GM12865 (cell line): ENCODE data around the gene CACNA1I.

Experiments
- DNase-seq: peaks from one replicate; pipeline ENCODE4 v3.0.0; 2010; ENCODE audit warnings: low read depth
- H3K4me3 ChIP-seq: 2 replicates; pipeline ENCODE4 v1.5.1; 2011; ENCODE audit warnings: mild to moderate bottlenecking, low read depth, low read length, control low read depth
- CTCF ChIP-seq: IDR thresholded peaks from 2 replicates; pipeline ENCODE4 v1.5.1; 2011; ENCODE audit warnings: low read length, control low read depth, low read depth, inconsistent platforms; ENCODE audit not compliant: insufficient read depth; ENCODE audit errors: missing control alignments

CACNA1I gene

DNA sequence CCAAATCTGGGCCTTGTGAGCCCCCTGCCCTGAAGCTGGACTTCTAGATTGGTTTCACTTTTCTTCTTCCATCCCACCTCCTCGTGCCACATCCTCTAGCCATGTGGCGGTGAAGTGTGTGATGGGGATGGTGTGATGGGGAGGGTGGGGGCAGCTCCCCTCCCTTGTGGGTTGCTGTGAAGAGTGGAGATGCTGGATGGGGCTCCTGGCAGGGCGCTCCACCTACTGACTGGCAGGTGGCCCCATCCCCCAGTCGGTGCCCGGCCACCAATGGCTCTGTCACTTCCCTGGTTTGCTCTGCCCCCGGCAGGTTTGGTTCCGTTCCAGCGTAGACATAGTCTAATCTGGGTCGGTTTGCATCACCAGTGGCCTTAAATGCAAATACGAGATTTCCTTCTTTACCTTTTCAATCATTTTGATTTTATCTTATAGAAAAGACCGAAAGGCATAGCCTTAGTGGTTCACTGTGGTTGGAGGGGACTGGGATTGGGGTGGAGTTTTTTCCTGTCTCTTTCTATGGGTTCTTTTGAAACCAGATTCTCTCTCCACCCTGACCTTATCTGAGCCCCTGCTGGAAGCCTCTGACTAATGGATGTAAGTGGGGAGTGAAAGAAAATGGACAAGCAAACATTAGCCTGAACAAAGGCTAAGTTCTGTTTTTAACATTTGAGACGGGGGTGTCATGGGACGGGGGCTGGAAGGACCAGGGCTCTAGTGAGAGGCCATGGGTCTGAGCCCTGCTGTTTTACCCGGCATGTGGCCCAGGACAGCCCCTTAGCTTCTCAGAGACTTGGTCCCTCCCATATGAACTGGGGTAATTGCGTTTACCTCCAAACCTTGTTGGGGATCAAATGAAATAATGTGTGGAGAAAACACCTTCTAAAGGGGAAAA is 149.3 kb downstream of the CACNA1I start:
- DNase-seq: no peak
- no peak overlapping the region for H3K4me3 ChIP-seq
- TF ChIP-seq CTCF: no peak

DNA sequence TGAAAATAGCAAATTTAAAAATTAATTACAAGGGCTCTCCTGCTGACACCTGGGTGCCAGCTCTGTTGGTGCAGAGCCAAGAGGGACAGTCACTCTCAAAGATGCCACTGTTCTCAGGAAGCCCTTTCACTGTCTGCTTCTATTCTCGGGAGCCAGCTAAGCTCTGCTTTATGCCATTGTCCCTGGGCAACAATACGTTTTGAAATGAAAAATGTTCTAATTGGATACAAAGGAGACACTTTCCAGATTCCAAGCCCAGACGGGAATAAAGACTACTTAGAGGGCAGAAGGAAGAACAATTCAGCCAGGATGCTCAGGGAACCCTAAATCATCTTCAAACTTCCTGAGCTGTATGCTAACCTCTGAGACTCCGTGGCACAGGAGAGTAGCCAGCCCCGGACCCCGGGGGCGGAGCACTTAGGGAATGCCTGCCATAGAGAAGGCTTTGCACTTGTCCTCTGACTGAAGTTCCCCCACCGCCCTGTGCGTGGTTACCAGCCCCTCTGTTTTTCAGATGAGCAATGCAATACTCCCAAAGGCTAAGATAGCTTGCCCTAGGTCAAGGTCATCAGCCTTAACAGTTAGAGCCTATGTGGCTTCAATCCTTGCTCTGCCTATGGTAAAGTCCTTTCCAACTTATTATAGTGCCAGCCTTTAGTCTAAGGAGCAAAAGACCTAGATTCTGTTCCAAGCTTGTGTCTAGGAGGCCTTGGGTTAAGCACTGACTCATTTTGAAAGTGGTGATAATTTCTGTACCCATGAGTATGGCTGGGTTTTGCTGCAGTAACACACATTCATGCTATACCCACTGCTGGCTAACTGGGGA is 150.9 kb downstream of the CACNA1I start:
- TF ChIP-seq CTCF: no peak
- H3K4me3 ChIP-seq: no peak overlapping the region
- DNase-seq: no peak

- no peak overlapping the region for H3K4me3 ChIP-seq
- no peak for TF ChIP-seq CTCF
- no peak for DNase-seq
Measured at GRCh38 chr22:39722032-39722325, 151.4 kb downstream of the CACNA1I start.

GRCh38 chr22:39722501-39722900 is 151.9 kb downstream of the CACNA1I start:
- DNase-seq: no peak
- no peak for TF ChIP-seq CTCF
- no peak overlapping the region for H3K4me3 ChIP-seq

- TF ChIP-seq CTCF: no peak
- no peak for DNase-seq
Measured at GRCh38 chr22:39723463-39723862, 152.9 kb downstream of the CACNA1I start.

DNA sequence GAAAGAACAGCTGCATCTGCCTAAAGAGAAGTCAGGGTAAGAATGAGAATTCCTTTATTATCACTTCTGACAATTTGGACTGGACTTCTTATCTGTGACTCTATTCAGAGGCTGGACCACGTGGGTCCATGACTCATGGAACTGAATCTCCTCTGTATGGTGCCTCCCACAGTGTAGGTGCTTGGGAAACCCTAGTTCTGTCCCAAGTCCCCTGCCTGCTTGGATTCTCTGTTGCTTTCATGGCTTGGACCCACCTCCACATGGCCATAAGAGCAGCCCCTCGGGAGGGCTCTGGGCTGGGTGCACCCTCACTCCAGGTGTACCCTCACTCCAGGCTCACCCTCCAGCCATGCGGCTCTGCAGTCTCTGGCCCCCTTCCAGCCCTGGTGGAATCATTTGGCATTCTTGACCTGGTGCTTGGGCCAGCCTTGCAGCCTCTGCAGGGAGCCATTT is 153.4 kb downstream of the CACNA1I start:
- no peak for DNase-seq
- TF ChIP-seq CTCF: no peak
- H3K4me3 ChIP-seq: no peak overlapping the region

More at GRCh38 chr22:39723463-39723862, 152.9 kb downstream of the CACNA1I start:
- no peak overlapping the region for H3K4me3 ChIP-seq
